HEK293 (cell line): ENCODE data around the gene ASPHD1.

Experiments
- CTCF ChIA-PET: fragments of 350-600 bp; formaldehyde crosslinking; extraction: SDS; loops from one replicate; lab custom pipeline; 2021; ENCODE audit warnings: antibody characterized with exemption; lab: Yijun Ruan, JAX
- POLR2A ChIA-PET: fragments of 300-600 bp; formaldehyde crosslinking; extraction: SDS; loops from one replicate; lab custom pipeline; 2020; ENCODE audit warnings: antibody characterized with exemption, inconsistent platforms; lab: Yijun Ruan, JAX
- H3K27ac ChIP-seq: fragments of 200-500 bp; sonication (Bioruptor generic); 2 replicates; pipeline ENCODE4 v1.5.1; 2014; ENCODE audit warnings: low read depth, low read length, control low read depth, inconsistent platforms; ENCODE audit errors: extremely low read depth
- H3K36me3 ChIP-seq, 2 experiments: fragments of 200-500 bp in 1 of 2; sonication (Bioruptor generic) in 1 of 2; 1 replicate in 1 of 2; 2 replicates in 1 of 2; pipeline ENCODE4 v1.5.1; 2014 to 2017; ENCODE audit warnings: inconsistent platforms in 2 of 2, low read length in 2 of 2; ENCODE audit not compliant: control insufficient read depth in 2 of 2, insufficient read depth in 1 of 2
- H3K4me1 ChIP-seq: fragments of 200-500 bp; sonication (Bioruptor generic); 2 replicates; pipeline ENCODE4 v1.5.1; 2014; ENCODE audit warnings: mild to moderate bottlenecking, low read length, inconsistent platforms; ENCODE audit not compliant: control insufficient read depth, insufficient read depth
- H3K4me3 ChIP-seq: 2 replicates; pipeline ENCODE4 v1.5.1; 2011; ENCODE audit warnings: low read depth, mild to moderate bottlenecking, control low read depth, low read length, moderate library complexity
- H3K9me3 ChIP-seq: fragments of 200-500 bp; sonication (Bioruptor generic); 2 replicates; pipeline ENCODE4 v1.5.1; 2014; ENCODE audit warnings: low read depth, low read length, inconsistent platforms; ENCODE audit not compliant: control insufficient read depth, insufficient read depth
- ZFP41 ChIP-seq: fragments of 450-650 bp; formaldehyde crosslinking; IDR thresholded peaks from 2 replicates; pipeline ENCODE4 v1.5.1; 2016; ENCODE audit warnings: missing biosample characterization, missing genetic modification characterization, borderline replicate concordance
- ZNF354C ChIP-seq: fragments of 450-650 bp; formaldehyde crosslinking; IDR thresholded peaks from 2 replicates; pipeline ENCODE4 v1.5.1; 2016; ENCODE audit warnings: missing biosample characterization, missing genetic modification characterization, low read depth, borderline replicate concordance
- ZNF37A ChIP-seq: fragments of 450-650 bp; IDR thresholded peaks from 2 replicates; pipeline ENCODE4 v1.5.1; 2018; ENCODE audit warnings: missing biosample characterization, missing genetic modification characterization
- ZNF501 ChIP-seq: fragments of 450-650 bp; formaldehyde crosslinking; IDR thresholded peaks from 2 replicates; pipeline ENCODE4 v1.5.1; 2016; ENCODE audit warnings: missing biosample characterization, missing genetic modification characterization
- ZNF624 ChIP-seq: fragments of 450-650 bp; formaldehyde crosslinking; IDR thresholded peaks from 2 replicates; pipeline ENCODE4 v1.5.1; 2017; ENCODE audit warnings: missing biosample characterization, missing genetic modification characterization
- TF ChIP-seq, protein P1 (sequence below): fragments of 450-650 bp; formaldehyde crosslinking; IDR thresholded peaks from 2 replicates; pipeline ENCODE4 v1.5.1; 2016; ENCODE audit warnings: missing biosample characterization, missing genetic modification characterization
- TF ChIP-seq, protein P2 (sequence below): fragments of 450-650 bp; formaldehyde crosslinking; IDR thresholded peaks from 2 replicates; pipeline ENCODE4 v1.5.1; 2016; ENCODE audit warnings: missing biosample characterization, missing genetic modification characterization, low read depth
- TF ChIP-seq, protein P3 (sequence below): fragments of 450-650 bp; formaldehyde crosslinking; IDR thresholded peaks from 2 replicates; pipeline ENCODE4 v1.5.1; 2017; ENCODE audit warnings: missing biosample characterization, mild to moderate bottlenecking, missing genetic modification characterization, moderate library complexity
- TF ChIP-seq, protein P4 (sequence below): fragments of 450-650 bp; formaldehyde crosslinking; IDR thresholded peaks from 2 replicates; pipeline ENCODE4 v1.5.1; 2016; ENCODE audit warnings: missing biosample characterization, missing genetic modification characterization

The ASPHD1 gene

DNA sequence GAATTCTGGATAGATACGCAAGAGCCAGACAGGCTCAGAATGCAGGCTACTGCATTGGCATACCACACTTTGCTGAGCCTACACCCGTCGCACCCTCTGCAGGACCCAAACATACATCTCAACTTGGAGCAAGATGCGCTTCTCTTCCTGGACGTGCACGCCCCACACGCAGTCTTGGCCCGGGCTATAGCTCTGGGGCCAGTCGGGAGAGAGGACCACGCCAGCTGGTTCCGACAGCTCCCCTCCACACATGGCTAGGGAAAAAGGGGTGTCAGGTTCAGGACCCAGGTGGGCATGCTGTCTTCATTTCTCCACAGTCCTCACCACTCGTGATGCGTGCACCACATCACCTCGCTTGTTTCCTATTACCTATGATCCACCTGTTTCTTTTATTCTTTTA lies 22.1 kb upstream of the ASPHD1 start:
- ChIA-PET POLR2A (interaction anchor here (1.8 kb wide), 1 partner anchor 10 kb away, joined by 7 read pairs; no protein-coding TSS in a partner anchor), CTCF (interaction anchor here (1.3 to 1.8 kb wide), 2 partner anchors 29 to 74 kb away, joined by 5 to 9 read pairs; no protein-coding TSS in a partner anchor)
- H3K4me1 ChIP-seq, result no peaks in the 10 kb centered on the region
- H3K36me3 ChIP-seq, result peaks cover 0 to 4% of the 10 kb centered on the region in 2 experiments; a peak in 1 of 3 replicates
- H3K27ac ChIP-seq, result no peak overlapping the region
- H3K9me3 ChIP-seq, result no peaks in the 10 kb centered on the region
- TF ChIP-seq ZNF501 (tag by site-specific recombination), result no peak
- TF ChIP-seq, protein P1, sequence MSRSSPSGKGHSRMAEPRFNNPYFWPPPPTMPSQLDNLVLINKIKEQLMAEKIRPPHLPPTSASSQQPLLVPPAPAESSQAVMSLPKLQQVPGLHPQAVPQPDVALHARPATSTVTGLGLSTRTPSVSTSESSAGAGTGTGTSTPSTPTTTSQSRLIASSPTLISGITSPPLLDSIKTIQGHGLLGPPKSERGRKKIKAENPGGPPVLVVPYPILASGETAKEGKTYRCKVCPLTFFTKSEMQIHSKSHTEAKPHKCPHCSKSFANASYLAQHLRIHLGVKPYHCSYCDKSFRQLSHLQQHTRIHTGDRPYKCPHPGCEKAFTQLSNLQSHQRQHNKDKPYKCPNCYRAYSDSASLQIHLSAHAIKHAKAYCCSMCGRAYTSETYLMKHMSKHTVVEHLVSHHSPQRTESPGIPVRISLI (tag by site-specific recombination), result no peak
- no peak for TF ChIP-seq ZFP41 (tag by site-specific recombination)
- TF ChIP-seq, protein P2, sequence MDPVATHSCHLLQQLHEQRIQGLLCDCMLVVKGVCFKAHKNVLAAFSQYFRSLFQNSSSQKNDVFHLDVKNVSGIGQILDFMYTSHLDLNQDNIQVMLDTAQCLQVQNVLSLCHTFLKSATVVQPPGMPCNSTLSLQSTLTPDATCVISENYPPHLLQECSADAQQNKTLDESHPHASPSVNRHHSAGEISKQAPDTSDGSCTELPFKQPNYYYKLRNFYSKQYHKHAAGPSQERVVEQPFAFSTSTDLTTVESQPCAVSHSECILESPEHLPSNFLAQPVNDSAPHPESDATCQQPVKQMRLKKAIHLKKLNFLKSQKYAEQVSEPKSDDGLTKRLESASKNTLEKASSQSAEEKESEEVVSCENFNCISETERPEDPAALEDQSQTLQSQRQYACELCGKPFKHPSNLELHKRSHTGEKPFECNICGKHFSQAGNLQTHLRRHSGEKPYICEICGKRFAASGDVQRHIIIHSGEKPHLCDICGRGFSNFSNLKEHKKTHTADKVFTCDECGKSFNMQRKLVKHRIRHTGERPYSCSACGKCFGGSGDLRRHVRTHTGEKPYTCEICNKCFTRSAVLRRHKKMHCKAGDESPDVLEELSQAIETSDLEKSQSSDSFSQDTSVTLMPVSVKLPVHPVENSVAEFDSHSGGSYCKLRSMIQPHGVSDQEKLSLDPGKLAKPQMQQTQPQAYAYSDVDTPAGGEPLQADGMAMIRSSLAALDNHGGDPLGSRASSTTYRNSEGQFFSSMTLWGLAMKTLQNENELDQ, result no peak
- no peak for TF ChIP-seq ZNF37A (tag by site-specific recombination)
- TF ChIP-seq, all 188 proteins: peak for 0
- H3K4me3 ChIP-seq, result no peak overlapping the region

DNA sequence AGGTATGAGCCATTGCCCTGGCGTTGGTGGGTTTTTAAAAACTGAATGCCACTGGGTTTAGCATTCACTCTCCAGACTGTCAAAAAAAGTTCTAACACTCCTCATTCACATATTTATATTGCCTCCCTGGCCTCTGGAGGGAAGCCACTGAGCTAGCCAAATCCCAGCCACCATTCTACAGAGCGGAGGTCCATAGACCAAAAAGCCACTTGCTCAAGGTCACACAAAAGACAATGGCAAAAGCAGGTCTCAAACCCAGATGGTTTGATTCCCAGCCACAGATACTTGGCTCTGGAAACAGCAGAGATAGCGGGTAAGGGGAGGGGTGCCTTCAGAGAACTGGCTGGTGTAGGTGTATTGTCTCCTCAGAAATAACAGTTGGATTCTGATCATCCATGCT lies 19.2 kb upstream of the ASPHD1 start:
- CTCF ChIA-PET, result interaction anchor here (0.7 to 1.6 kb wide), 2 partner anchors 33 to 62 kb away, joined by 3 to 10 read pairs; no protein-coding TSS in a partner anchor
- TF ChIP-seq ZNF354C, result no peak
- TF ChIP-seq, all 188 proteins: peak for 0
- Histone ChIP-seq H3K4me1 (no peaks in the 10 kb centered on the region), H3K27ac (no peak overlapping the region), H3K9me3 (no peaks in the 10 kb centered on the region), H3K36me3 (peaks cover 0 to 4% of the 10 kb centered on the region in 2 experiments; a peak in 1 of 3 replicates), H3K4me3 (no peak overlapping the region)
- POLR2A ChIA-PET, result interaction anchor here (0.7 kb wide), 1 partner anchor 454 kb away, joined by 6 read pairs; no protein-coding TSS in a partner anchor

DNA sequence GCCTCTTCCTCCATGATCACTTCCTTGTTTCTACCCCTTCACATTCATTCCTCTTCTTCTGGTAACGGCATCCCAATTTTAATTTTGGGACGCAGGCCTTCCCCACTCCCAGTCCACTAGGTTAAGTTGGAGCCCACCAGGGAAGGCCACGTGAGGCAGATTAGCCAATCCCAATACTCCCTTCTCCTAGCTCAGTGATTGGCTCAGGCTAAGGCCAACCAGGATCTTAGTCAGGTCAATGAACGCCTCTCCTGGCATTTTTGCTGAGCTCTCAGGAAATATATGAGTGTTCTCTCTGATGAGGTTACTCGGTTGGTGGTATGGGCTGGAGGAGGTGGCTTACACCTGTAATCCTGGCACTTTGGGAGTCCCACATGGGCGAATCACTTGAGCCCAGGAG lies 16.3 kb upstream of the ASPHD1 start:
- ChIA-PET POLR2A (interaction anchor here (0.5 to 1.2 kb wide), 2 partner anchors 59 to 115 kb away, joined by 3 to 5 read pairs; no protein-coding TSS in a partner anchor), CTCF (interaction anchor here (0.9 to 1.1 kb wide), 3 partner anchors 35 to 148 kb away, joined by 3 to 4 read pairs (median 3); no protein-coding TSS in a partner anchor)
- Histone ChIP-seq H3K4me1 (no peaks in the 10 kb centered on the region), H3K27ac (no peak overlapping the region), H3K9me3 (no peaks in the 10 kb centered on the region), H3K36me3 (peaks cover 0 to 4% of the 10 kb centered on the region in 2 experiments; a peak in 1 of 3 replicates), H3K4me3 (no peak overlapping the region)
- TF ChIP-seq, protein P3, sequence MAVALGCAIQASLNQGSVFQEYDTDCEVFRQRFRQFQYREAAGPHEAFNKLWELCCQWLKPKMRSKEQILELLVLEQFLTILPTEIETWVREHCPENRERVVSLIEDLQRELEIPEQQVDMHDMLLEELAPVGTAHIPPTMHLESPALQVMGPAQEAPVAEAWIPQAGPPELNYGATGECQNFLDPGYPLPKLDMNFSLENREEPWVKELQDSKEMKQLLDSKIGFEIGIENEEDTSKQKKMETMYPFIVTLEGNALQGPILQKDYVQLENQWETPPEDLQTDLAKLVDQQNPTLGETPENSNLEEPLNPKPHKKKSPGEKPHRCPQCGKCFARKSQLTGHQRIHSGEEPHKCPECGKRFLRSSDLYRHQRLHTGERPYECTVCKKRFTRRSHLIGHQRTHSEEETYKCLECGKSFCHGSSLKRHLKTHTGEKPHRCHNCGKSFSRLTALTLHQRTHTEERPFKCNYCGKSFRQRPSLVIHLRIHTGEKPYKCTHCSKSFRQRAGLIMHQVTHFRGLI (tag by site-specific recombination), result no peak
- TF ChIP-seq, protein P4, sequence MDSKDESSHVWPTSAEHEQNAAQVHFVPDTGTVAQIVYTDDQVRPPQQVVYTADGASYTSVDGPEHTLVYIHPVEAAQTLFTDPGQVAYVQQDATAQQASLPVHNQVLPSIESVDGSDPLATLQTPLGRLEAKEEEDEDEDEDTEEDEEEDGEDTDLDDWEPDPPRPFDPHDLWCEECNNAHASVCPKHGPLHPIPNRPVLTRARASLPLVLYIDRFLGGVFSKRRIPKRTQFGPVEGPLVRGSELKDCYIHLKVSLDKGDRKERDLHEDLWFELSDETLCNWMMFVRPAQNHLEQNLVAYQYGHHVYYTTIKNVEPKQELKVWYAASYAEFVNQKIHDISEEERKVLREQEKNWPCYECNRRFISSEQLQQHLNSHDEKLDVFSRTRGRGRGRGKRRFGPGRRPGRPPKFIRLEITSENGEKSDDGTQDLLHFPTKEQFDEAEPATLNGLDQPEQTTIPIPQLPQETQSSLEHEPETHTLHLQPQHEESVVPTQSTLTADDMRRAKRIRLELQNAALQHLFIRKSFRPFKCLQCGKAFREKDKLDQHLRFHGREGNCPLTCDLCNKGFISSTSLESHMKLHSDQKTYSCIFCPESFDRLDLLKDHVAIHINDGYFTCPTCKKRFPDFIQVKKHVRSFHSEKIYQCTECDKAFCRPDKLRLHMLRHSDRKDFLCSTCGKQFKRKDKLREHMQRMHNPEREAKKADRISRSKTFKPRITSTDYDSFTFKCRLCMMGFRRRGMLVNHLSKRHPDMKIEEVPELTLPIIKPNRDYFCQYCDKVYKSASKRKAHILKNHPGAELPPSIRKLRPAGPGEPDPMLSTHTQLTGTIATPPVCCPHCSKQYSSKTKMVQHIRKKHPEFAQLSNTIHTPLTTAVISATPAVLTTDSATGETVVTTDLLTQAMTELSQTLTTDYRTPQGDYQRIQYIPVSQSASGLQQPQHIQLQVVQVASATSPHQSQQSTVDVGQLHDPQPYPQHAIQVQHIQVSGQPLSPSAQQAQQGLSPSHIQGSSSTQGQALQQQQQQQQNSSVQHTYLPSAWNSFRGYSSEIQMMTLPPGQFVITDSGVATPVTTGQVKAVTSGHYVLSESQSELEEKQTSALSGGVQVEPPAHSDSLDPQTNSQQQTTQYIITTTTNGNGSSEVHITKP (tag by site-specific recombination), result no peak
- no peak for TF ChIP-seq ZNF624 (tag by site-specific recombination)
